Endothelial cell (in vitro differentiated cells): ENCODE results near the gene ERI3. TPM values are rescaled to one million over a fixed set of nuclear protein-coding genes. Genes with fewer than 3 reads are reported as not detected.

Source experiments
- DNase-seq: peaks from one replicate; pipeline ENCODE4 v3.0.0; 2021; ENCODE audit warnings: low spot score
- H3K27ac Mint-ChIP-seq: one replicate; pipeline ENCODE4 v1.8.0; 2021; ENCODE audit warnings: mixed read lengths, inconsistent platforms; ENCODE audit not compliant: unreplicated experiment
- H3K27me3 Mint-ChIP-seq: one replicate; pipeline ENCODE4 v1.8.0; 2021; ENCODE audit warnings: mild to moderate bottlenecking, moderate library complexity, mixed read lengths, inconsistent platforms; ENCODE audit not compliant: unreplicated experiment
- H3K36me3 Mint-ChIP-seq: one replicate; pipeline ENCODE4 v1.8.0; 2021; ENCODE audit warnings: mild to moderate bottlenecking, low read depth, mixed read lengths, inconsistent platforms; ENCODE audit not compliant: unreplicated experiment
- H3K4me1 Mint-ChIP-seq: one replicate; pipeline ENCODE4 v1.8.0; 2021; ENCODE audit warnings: mild to moderate bottlenecking, mixed read lengths, inconsistent platforms; ENCODE audit not compliant: unreplicated experiment
- H3K4me3 Mint-ChIP-seq: one replicate; pipeline ENCODE4 v1.8.0; 2021; ENCODE audit warnings: mild to moderate bottlenecking, mixed read lengths, inconsistent platforms; ENCODE audit not compliant: unreplicated experiment
- H3K9me3 Mint-ChIP-seq: one replicate; pipeline ENCODE4 v1.8.0; 2021; ENCODE audit warnings: mixed read lengths, inconsistent platforms; ENCODE audit not compliant: unreplicated experiment
- CTCF ChIP-seq: fragments of 200-600 bp; sonication (generic); IDR thresholded peaks from one replicate; pipeline ENCODE4 v1.5.0; 2021; ENCODE audit warnings: antibody characterized with exemption; ENCODE audit not compliant: unreplicated experiment
- total RNA-seq: library from RNA; stranded (reverse); fragmentation: NEBNext Ultra II Directional; extraction: Animal tissue kit (Norgen Biotek cat#: 25700); gene quantifications from one replicate; pipeline ENCODE4 v1.2.1, GENCODE V29; 2021; ENCODE audit not compliant: unreplicated experiment

The ERI3 gene
- total RNA-seq, 1 donor from 2014 or later = 42.6 TPM

DNA sequence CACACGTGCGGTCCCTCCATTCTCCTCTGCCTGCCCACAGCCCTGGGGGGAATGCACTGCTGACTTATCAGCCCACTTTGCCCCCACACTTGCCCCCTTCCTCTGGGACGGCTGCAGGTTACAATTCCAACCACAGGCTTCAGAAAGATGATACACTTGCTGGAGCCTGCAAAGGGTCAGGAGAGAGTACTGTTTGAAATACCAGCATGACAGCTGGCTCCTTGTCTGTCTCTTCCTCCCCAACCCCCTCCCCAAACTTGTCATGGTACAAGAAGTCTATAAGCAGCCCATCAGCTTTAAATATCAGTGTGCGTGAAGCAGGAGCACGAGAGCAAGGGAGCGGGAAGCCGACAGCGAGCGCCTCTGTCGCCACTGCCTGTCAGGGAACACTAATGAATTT lies 62.4 kb downstream of the ERI3 start:
- peaks cover 46% of the 10 kb centered on the region for H3K4me1 Mint-ChIP-seq
- no peaks in the 10 kb centered on the region for H3K9me3 Mint-ChIP-seq

DNA sequence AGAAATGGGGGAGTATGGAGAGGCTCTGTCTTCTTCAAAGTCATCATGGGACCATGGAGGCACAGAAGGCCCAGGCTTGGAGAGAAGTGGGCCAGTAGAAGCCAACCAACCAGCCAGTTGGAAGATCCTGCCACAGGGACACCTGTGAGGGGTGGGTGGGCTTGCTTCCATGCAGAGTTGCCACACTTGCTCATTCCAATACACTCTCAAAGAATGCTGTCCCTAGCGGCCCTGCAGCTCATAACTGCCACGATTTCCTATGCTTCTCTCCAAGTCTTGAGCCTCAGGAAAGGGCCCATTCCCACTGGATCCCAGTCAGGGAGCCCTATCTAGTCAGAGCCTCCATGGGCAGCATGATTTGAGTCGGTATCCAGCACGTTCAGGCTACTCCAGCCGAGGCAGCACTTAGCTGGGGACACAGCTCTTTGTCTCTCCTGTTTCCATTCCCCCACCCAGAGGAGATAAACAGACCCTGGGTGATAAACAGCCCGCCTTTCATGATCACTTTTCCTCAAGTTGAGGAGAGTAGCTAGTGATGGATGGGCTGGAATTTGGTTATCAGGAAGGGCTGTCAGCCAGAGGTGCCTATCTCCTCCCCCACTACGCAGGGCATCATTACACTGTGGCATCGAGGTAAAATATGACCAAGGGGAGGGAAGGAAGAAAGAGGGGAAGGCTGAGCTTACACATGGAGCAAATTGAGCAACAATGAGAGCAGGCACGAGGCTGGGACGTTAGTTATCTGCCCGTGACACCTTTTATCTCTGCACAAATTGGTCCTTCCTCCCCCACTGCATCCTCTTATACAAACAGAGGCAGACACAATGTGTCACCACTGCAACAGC lies 64.6 kb downstream of the ERI3 start:
- no peaks in the 10 kb centered on the region for H3K9me3 Mint-ChIP-seq
- no peak overlapping the region for H3K4me3 Mint-ChIP-seq
- H3K4me1 Mint-ChIP-seq = peaks cover 46% of the 10 kb centered on the region
- peaks cover 4% of the 10 kb centered on the region for H3K27me3 Mint-ChIP-seq
- peaks cover 19% of the 10 kb centered on the region for H3K36me3 Mint-ChIP-seq
- TF ChIP-seq CTCF = no peak
- DNase-seq = no peak
- H3K27ac Mint-ChIP-seq = no peak overlapping the region

More for the DNA sequence above, 62.4 kb downstream of the ERI3 start:
- Mint-ChIP-seq H3K27me3 (peaks cover 4% of the 10 kb centered on the region), H3K27ac (no peak overlapping the region), H3K36me3 (peaks cover 17% of the 10 kb centered on the region), H3K4me3 (no peak overlapping the region)
- no peak for DNase-seq
- TF ChIP-seq CTCF = no peak

DNA sequence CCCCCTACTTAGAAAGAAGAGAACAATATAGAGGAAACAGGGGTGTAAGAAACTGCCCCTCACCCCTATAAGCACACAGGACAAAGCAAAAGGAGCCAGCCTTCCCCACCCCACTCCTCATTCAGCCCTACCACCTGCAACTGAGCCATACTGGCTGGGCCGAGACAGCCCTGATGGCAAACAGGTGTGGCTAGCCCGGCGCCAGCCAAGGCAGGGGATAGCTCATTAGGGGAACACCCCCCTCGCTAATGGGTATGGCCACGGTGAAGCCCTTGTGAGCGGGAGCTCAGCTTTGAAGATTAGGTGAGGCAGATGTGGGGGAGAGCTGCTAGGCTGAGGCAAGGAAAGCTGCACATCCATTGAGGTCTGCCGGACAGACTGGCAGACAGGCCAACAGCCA lies 65.5 kb downstream of the ERI3 start:
- Mint-ChIP-seq H3K27ac (no peak overlapping the region), H3K9me3 (no peaks in the 10 kb centered on the region), H3K4me1 (peaks cover 46% of the 10 kb centered on the region), H3K27me3 (peaks cover 4% of the 10 kb centered on the region), H3K4me3 (peak overlapping the region; percentile 35), H3K36me3 (peaks cover 19% of the 10 kb centered on the region)
- no peak for TF ChIP-seq CTCF
- DNase-seq = no peak

DNA sequence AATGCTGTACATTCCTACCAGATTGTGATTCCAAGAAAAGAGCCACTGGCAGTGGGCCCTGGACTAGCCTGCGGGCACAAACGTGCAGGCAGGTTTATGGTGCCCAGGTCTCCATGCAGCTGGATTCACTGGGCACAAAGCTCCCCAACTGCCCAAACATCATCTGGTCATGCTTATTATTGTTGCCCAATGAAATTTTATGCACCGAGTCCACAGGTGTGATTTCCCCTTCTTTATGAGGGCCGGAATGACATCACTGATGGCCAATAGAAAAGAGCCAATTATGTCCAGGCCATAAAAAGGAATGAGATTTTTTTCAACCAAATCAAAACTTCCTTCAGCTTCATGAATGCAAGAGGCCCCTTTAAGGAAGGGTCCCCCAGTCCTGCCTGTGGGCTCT lies 66.2 kb downstream of the ERI3 start:
- Mint-ChIP-seq H3K4me1 (peaks cover 41% of the 10 kb centered on the region), H3K4me3 (peak overlapping the region; percentile 35), H3K27ac (no peak overlapping the region), H3K36me3 (peaks cover 25% of the 10 kb centered on the region), H3K9me3 (no peaks in the 10 kb centered on the region), H3K27me3 (peaks cover 4% of the 10 kb centered on the region)
- DNase-seq = no peak
- TF ChIP-seq CTCF = no peak

- Mint-ChIP-seq H3K36me3 (peaks cover 34% of the 10 kb centered on the region), H3K27ac (no peak overlapping the region), H3K4me3 (no peak overlapping the region), H3K4me1 (peaks cover 13% of the 10 kb centered on the region), H3K27me3 (peaks cover 2% of the 10 kb centered on the region), H3K9me3 (no peaks in the 10 kb centered on the region)
- no peak for TF ChIP-seq CTCF
- DNase-seq = no peak
Measured at GRCh38 chr1:44284184-44284583, 70.9 kb downstream of the ERI3 start.
